ENCODE results near the gene ZNF516. TPM values are rescaled to one million over a fixed set of nuclear protein-coding genes. Genes with fewer than 3 reads are reported as not detected.

ZNF516 gene
- total RNA-seq, 1 experiment from 2014 or later: 8.2 TPM

DNA sequence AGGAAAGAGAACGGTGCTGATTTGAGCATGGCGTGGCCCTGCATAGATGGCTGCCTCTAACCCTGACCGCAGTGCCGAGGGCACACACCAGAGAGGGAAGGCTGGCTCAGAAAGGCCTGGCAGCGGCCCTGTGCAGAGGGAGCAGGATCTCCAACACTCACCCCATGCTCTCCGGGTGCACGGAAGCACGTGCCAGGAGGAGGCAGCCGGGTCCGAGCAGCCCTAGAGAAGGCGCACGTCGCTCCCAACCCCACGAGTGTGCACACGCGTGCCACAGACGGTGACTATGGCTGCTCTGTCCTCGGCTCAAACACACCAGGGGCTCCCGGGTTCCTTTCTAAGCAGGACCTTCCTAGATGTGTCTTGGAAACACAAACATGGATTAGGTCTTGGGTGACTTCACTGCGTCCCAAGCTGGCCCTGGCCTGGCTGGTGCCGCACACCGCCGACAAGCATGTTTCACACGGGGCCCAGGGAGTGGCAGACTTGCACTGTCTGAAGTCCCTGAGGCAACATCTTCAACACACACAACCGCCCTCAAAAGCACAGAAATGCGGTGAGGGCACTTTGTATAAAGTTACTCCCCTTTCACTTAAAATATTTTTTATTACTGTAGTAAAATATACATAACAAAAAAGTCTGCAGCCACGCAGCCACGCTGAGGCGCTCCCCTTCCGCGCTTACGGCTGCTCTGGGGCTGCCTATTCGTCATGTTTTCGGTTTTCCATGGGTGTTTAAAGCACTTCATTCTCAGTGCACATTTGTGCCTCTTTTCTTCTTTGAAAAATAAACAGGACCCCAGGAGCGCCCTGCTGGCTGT is 110.0 kb downstream of the ZNF516 start:
- no peaks in the 10 kb centered on the region for H3K9me3 ChIP-seq (replicated peaks)
- H3K27ac ChIP-seq: no peak overlapping the region
- no peaks in the 10 kb centered on the region for H3K27me3 ChIP-seq
- H3K4me1 ChIP-seq: no peaks in the 10 kb centered on the region
- H3K4me3 ChIP-seq: no peak overlapping the region
- no peak for DNase-seq
- no peaks in the 10 kb centered on the region for H3K36me3 ChIP-seq

- Histone ChIP-seq H3K27me3 (no peaks in the 10 kb centered on the region), H3K4me3 (no peak overlapping the region), H3K27ac (no peak overlapping the region), H3K9me3 (replicated peaks) (no peaks in the 10 kb centered on the region), H3K36me3 (no peaks in the 10 kb centered on the region), H3K4me1 (no peaks in the 10 kb centered on the region)
- DNase-seq: no peak
These were observed 110.8 kb downstream of the ZNF516 start for GRCh38 chr18:76384114-76384790.

- H3K27ac ChIP-seq: no peak overlapping the region
These were observed 111.4 kb downstream of the ZNF516 start for GRCh38 chr18:76383636-76384035.

DNA sequence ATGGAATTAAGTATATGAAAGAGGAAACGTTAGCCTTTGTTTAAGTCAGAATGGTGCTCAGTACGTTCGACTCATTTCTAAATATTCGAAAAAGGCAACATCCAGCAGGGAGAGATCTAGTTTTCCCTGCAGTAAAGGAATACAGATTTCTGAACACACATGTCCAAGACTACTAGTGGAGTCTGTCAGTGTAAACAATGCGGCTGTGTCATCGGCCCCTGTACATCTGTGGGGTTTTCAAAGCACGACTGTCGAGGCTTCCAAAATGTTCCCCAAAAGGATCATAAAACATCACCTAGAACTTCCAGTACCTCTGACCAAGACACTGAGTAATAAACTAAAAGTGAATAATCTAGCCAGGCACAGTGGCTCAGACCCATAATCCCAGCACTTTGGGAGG is 112.8 kb downstream of the ZNF516 start:
- DNase-seq: no peak
- H3K4me3 ChIP-seq: no peak overlapping the region
- no peaks in the 10 kb centered on the region for H3K9me3 ChIP-seq (replicated peaks)
- H3K27ac ChIP-seq: no peak overlapping the region
- no peaks in the 10 kb centered on the region for H3K27me3 ChIP-seq
- no peaks in the 10 kb centered on the region for H3K36me3 ChIP-seq
- no peaks in the 10 kb centered on the region for H3K4me1 ChIP-seq

More at GRCh38 chr18:76383636-76384035, 111.4 kb downstream of the ZNF516 start:
- no peak overlapping the region for H3K4me3 ChIP-seq
- no peaks in the 10 kb centered on the region for H3K9me3 ChIP-seq (replicated peaks)
- no peak for DNase-seq
- no peaks in the 10 kb centered on the region for H3K27me3 ChIP-seq
- H3K4me1 ChIP-seq: no peaks in the 10 kb centered on the region
- H3K36me3 ChIP-seq: no peaks in the 10 kb centered on the region

DNA sequence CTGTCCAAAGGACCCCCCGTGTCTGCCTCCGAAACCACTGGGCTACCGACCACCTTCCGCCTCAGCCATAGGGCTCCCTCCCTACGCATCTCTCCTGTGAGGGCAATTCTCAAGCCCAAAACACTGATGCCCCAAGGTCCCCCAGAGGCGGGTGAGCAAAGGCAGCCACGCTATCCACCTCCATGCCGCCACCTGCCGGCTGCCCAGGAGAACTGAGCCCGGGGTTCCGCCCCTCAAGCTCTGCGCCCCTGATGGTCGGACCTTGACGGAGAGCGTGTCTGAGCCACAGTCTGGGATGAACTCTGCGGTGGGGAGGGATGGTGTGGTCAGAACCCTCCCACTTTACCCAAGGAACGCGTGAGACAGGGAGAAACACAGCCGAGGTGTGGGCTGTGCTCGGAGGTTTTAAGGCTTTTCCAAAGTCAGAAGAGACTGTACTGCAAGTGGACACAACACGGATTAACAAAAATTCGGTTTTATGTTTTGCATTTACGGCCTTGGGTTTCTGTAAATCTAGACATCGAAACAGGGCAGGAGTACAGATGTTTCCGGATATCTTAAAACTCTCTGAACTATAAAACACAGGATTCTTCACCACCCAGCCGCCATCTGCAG is 114.1 kb downstream of the ZNF516 start:
- Histone ChIP-seq H3K27ac (no peak overlapping the region), H3K9me3 (replicated peaks) (no peaks in the 10 kb centered on the region), H3K36me3 (no peaks in the 10 kb centered on the region), H3K4me3 (no peak overlapping the region), H3K27me3 (no peaks in the 10 kb centered on the region), H3K4me1 (no peaks in the 10 kb centered on the region)
- DNase-seq: no peak

- H3K36me3 ChIP-seq: no peaks in the 10 kb centered on the region
- H3K9me3 ChIP-seq (replicated peaks): no peaks in the 10 kb centered on the region
- no peak overlapping the region for H3K4me3 ChIP-seq
- no peaks in the 10 kb centered on the region for H3K4me1 ChIP-seq
- no peak for DNase-seq
- no peak overlapping the region for H3K27ac ChIP-seq
- H3K27me3 ChIP-seq: no peaks in the 10 kb centered on the region
These were observed 114.8 kb downstream of the ZNF516 start for GRCh38 chr18:76380127-76380729.

DNA sequence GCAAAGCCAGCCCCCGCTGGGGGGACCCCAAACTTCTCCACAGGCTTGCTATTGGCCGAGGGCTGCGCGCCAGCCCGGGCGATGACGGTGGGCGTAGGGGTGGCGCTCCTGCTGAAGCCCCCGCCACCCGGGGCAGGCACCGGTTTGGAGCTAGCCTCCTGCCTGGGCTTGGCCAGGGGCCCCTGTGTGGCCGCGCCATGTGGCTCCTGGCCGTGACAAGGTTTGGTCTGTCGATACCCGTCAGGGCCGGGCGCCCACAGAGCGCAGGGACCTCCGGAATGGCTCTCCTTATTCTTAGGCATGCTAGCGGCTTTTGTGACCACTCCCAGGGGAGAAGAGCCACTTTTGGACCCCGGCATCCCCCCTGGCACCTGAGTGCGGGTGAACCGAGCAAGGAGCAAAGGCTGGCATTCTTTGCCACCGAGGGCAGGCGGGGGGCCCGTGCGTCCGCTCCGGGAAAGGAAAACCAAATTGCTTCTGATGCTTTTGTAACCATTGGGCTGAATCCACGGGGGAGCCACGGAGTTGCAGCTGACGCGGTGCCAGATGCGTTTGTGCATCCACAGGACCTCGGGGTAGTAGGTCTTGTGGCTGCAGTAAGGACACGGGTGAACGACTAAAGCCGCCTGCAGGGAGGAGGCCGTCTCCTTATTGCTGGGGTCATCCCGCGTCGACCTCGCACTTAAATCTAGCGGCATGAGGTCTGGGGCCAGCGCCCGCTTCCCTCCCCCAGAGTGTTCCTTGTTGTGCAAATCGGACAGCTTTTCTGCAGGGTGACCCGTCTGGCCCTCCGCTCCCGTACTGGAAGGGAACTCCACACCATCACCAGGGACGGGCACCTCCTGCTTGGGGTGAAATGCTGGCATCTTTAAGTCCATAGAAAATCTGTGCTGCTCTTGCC is 115.6 kb downstream of the ZNF516 start:
- Histone ChIP-seq H3K27ac (no peak overlapping the region), H3K4me3 (no peak overlapping the region), H3K9me3 (replicated peaks) (no peaks in the 10 kb centered on the region), H3K36me3 (no peaks in the 10 kb centered on the region), H3K27me3 (no peaks in the 10 kb centered on the region), H3K4me1 (no peaks in the 10 kb centered on the region)
- no peak for DNase-seq

DNA sequence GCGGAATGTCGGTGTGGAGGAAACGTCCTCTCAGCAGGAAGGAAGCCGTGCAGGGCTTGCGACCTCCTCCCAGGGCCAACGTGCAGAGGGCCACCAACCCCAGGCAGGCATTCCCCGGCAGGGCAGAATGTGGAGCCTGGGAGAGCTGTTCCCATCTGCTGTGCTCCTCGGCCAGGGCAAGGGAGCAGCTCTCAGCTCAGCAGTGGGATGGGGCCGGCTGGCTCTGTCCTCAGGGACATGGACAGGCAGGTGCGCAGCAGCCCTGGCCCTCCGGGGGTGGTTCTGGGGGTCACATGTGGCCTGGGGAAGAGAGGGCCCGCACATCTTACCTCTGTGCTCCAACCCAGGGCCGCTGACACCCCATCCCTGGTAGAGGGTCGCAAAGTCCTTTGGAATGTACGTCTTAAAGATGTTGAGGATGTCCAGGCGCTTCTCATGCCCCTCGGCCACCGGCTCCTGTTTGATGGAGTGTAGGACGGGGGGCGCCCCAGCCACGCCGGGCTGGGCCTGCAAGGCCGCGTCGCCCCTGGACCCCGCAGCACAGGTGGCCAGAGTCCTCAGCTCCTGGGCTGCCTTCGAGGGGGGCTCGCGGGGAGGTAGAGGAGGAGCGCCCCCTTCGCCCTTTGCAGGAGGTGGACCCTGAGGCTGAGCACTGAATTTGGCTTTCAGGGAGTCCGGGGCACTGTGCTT is 116.4 kb downstream of the ZNF516 start:
- no peak for DNase-seq
- Histone ChIP-seq H3K4me1 (no peaks in the 10 kb centered on the region), H3K9me3 (replicated peaks) (no peaks in the 10 kb centered on the region), H3K4me3 (no peak overlapping the region), H3K36me3 (no peaks in the 10 kb centered on the region), H3K27me3 (no peaks in the 10 kb centered on the region), H3K27ac (no peak overlapping the region)

- Histone ChIP-seq H3K27ac (no peak overlapping the region), H3K4me3 (no peak overlapping the region), H3K27me3 (no peaks in the 10 kb centered on the region), H3K9me3 (replicated peaks) (no peaks in the 10 kb centered on the region), H3K36me3 (no peaks in the 10 kb centered on the region), H3K4me1 (no peaks in the 10 kb centered on the region)
- no peak for DNase-seq
These were observed 117.7 kb downstream of the ZNF516 start for GRCh38 chr18:76377359-76377756.

GRCh38 chr18:76376668-76377358 is 118.2 kb downstream of the ZNF516 start:
- no peaks in the 10 kb centered on the region for H3K27me3 ChIP-seq
- no peak overlapping the region for H3K4me3 ChIP-seq
- no peaks in the 10 kb centered on the region for H3K36me3 ChIP-seq
- DNase-seq: no peak
- H3K4me1 ChIP-seq: no peaks in the 10 kb centered on the region
- H3K27ac ChIP-seq: no peak overlapping the region
- H3K9me3 ChIP-seq (replicated peaks): no peaks in the 10 kb centered on the region

DNA sequence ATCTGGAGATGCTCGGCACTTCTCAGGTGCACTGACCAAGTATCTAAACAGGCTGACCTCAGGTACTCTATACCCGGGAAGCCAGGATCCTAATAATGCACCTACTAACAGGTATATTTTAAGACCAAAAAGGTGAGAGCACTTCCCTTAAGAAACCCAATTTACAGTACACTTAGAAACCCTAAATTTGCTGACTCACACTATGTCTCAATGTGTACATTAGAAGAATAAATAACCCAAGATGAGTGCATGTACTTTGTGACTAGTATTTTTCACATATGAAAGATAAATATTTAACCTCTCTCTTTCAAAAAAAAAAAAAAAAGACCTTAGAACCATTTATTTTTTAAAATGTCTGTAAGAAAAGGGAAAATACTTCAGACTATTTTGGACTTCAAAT is 118.8 kb downstream of the ZNF516 start:
- Histone ChIP-seq H3K36me3 (no peaks in the 10 kb centered on the region), H3K27ac (no peak overlapping the region), H3K4me1 (no peaks in the 10 kb centered on the region), H3K27me3 (no peaks in the 10 kb centered on the region), H3K4me3 (no peak overlapping the region), H3K9me3 (replicated peaks) (no peaks in the 10 kb centered on the region)
- DNase-seq: no peak

DNA sequence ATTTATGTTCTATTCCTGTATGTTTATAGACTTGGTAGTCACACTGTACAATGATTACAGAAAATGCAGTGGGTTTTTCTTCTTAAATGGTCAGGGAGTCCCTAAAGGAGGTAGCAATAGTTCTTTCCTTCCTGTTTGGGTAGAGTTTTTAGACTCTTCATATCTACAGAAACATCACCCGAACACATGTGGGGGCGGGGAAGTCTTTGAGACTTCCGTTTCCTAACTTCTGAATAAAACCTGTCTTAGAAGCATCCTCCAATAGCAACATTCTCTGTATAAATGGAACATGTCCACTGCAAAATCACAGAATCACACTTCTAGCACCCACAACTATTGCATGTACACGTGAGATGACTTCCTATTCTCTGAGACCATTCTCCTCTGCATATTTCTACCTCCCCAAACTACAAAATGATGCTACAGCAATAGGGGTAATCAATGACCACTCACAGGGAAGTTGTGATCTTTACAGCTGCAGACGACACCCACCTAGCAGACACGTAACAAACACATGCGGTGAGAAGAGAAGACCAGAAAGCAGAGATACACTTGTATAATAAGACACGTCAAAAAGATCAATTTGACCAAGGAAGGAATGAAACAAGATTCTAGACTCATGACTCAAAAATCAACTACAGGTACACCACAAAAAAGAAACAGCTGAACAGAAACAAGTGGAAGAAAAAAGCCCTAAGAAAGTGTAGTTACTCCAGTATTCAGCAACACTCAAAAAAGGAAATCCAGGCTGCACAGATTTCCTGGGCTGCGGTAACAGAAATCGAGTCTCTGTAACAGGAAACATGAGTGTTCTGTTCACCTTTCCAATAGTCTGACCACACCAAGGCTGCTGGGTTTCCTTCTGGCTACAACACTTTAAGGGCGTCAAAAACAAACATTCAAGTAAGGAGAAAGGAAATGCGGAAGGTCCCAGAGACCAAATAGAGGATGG is 120.4 kb downstream of the ZNF516 start:
- DNase-seq: no peak
- Histone ChIP-seq H3K27me3 (no peaks in the 10 kb centered on the region), H3K4me1 (no peaks in the 10 kb centered on the region), H3K27ac (no peak overlapping the region), H3K36me3 (no peaks in the 10 kb centered on the region), H3K4me3 (no peak overlapping the region), H3K9me3 (replicated peaks) (no peaks in the 10 kb centered on the region)
